Activated CD4-positive, alpha-beta T cell treated with anti-CD3 and anti-CD28 coated beads for 1 hour (primary cell): ENCODE data around the gene SSBP3.
"Not testable (repeated sequence)": the region's sequence is repeated elsewhere in the genome, so short reads cannot be mapped to it uniquely, and the experiment has no call there.

ENCODE experiments used
- DNase-seq: peaks from one replicate; pipeline ENCODE4 v3.0.0-alpha.2; 2020

Gene SSBP3

DNA sequence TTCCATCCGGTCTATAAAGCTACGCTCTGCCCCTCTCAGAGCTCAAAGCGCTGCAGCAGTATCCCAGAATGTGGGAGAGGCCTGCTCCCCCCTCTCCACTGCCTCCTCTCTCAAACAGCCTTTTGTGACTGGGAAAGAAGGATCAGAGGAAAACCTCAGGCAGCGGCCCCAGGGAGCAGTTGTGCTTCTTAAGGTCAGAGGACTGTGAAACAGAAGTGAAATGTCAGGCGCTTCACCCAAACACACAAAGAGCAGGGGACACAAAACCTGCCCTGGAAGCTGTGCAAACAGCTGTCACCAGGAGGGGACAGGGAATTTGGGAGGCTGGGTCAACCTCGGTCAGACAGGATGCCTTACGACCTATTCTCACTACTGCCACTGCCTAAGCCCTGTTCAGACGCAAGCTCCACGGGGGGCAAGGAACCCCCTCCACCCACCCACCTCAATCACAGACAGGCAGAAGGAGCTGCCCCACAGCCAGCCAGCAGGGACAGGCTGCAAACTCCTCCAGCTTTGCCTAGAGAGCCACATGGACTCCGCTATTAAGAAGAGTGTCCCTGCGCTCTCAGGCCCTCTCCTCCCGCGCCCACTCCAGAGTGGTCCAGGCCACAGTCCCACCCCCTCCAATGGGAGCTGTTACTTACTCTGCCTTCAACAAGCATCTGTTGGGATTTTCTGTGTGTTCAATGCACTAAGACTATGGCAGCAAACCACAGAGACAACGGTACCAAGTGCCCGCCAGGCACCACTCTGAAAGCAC is 14.6 kb downstream of the SSBP3 start:
- DNase-seq: no peak

DNA sequence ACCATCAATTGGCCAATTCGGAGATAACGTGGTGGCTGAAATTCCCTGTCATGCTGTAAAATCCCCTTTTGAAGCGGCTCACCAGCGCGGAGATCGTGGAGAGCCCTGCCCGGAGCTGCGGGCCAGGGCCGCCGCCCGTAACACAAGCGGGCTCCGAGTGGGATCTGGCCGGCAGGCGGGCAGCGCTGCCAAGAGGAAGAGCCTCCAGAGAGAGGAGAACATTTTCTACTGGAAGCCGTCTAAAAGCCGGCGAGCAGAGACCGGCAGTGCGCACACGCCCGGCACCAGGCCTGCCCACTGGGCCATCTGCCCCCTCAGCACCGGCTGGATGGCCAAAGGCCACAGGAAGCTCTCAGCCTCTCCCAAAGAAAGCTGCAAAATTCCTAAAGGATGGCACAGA is 15.5 kb downstream of the SSBP3 start:
- DNase-seq: no peak

DNA sequence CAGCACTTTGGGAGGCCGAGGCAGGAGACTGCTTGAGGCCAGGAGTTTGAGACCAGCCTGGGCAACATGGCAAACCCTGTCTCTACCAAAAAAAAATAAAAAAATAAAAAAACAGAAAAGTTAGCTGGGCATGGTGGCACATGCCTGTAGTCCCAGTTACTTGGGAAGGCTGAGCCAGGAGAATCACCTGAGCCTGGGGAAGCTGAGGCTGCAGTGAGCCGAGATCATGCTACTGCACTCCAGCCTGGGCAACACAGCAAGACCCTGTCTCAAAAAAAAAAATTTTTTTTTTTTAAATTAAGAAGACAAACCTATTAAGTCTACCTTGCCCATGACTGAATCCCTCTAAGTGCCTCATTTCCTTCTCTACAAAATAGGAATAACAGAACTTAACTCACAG is 16.6 kb downstream of the SSBP3 start:
- DNase-seq: not testable (repeated sequence)

DNA sequence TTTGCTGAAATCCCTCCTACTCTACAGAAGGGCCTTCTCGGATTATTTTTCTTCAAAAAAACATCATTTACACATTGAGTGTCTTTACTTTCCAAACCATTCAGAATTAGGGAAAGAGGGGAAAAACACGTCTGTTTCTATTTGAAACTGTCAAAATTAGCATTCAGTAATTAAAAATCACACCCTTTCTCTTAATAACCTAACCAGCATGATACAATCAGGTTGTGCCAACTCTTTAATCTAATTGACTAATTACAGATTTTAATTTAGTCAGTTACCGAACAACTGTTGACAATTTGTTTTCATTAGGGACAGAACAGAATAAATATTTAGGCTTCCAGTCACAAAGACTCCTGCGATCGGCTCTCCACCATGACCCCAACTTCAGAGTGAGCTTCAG is 18.8 kb downstream of the SSBP3 start:
- no peak for DNase-seq

DNA sequence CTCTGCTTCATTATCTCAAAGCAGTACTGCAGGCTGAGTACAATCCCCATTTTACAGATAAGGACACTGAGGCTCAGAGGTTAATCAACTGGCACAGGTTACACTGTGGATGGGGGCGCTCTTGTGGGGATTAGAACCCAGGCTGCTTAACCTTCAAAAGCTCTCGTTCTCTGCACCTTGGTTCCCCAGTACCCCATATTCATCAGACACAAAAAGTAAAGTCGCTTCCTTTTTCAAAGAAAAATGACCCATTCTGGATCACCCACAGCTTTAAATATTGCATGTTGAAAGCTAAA is 20.5 kb downstream of the SSBP3 start:
- DNase-seq: no peak

DNA sequence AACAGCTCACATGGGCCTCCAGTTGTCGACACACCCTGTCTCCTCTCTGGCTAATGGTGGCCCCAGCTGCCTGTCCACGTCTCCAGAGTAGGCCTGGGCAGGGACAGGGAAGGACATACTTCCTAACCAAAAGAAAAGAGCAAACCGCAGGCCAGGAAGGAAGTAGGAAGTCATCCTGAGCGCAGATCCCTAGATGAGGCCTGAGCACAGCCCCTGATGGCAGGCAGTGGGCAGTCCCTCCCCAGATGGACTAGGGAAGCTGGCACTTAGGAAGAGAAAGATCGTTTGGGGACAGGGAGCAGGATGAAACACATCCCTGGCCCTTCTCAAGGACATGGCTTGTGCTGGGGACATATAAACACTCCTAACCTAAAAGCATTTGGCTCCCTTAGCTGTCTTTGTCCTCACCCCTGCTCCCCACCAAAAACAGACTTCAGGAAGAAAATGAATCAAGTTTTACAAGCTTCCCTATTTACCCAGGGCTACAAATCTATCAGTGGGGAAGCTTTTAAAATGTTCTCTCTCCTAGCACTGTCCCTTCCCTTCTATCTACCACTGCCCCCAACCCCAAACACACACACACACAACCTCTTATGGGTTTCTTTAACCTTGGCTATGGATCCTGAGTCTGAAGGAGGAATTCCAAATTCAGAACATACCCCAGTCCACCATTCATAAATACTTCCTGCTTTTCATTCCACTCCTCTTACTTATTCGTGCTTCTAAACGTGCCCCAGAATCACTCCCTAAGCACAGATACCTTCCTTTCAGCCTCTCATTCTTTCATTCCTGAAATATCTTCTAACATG is 21.1 kb downstream of the SSBP3 start:
- no peak for DNase-seq

DNA sequence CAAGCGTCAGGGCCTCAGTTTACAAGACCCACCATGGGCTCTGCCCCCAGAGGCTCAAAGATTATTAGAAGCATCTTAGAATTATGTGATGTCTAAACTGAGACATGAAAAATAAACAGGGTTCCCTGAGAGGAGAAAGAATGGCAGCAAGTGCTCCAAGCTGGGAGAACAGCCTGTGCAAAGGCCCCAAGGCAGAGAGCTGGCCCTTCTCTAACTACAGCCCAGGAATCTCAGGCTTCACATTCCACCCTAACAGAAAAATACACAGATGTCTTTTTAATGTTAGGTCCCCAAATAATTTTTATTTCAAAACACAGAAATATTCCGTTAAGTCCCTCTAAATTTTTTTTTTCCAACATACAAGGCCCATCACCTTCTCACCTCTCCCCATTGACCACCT is 21.7 kb downstream of the SSBP3 start:
- no peak for DNase-seq

DNA sequence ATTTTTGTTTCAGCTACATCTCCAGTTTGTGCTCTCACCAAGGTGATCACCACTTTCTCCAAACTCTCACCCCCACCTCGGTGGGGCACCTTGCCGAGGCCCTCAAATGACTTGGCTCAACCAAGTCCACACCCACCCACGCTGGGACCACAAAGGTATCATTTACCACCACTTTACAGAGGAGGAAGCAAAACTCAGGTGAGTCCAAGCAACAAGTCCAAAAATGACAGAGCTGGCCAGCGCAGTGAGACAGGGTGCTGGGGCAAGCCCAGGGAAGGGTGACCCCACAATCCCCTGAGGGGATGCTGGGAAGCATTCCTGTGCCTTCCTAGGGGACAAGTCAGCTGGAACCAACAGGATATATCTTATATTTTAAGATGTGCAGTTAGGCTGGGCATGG is 24.7 kb downstream of the SSBP3 start:
- DNase-seq: no peak

DNA sequence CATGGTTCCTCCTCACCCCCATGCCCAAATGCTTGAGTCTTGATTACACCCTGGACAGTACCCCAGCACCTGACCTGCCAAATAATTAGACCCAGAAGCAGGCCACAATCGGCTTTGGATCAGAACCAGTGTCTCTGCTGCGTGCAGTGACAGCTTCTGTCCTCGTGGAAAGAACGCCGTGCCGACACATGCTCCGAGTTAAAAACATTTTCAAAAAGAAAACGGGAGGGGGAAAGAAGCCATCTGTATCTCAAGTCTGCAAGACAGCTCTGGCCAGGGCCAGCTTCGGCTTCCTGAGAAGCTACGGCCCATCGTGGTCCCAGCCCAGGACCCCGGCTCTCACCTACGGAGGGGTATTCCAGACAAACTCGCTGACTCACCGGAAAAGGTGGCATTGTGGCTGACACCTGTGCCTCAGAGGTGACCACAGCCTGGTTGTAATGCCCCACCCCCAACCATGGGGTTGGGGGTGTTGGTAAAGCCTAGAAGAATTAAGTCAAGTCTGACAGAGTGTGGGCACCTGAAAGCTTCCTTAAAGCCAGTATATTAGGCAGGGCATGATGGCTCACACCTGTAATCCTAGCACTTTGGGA is 25.8 kb downstream of the SSBP3 start:
- DNase-seq: no peak

DNA sequence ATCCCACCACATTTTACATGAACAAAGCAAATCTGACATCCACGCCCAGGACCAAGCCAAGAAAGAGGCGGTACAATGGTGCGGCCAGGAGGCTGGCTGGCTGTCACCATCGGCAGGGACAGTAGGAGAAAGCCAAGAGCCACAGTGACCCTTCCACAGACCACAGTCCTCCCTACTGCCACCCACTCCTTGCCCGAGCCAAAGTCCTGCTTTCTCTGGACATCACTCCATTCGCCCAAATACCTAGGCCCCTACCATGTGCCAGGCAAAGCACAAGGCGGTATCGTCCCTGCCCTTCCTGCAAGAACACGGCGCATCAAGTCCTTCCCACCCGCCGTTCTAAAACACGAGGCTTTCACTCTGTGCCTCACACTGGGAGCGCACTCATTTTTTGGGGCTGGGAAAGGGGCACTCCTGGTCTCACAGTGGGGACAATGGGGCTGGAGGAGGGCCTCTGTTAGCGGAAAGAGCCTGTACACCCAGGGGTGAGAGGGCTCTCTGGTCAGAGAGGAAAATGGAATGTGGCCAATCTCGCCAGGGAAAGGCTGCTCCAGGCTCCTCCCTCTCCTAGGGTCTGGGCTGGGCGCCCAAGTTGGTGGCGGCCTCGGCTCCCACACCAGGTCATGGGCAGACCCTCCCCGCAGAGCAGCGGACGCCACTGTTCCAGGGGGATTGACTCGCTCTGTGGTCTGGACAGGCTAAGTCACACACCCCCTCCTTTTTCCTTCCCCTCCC is 26.5 kb downstream of the SSBP3 start:
- no peak for DNase-seq

DNA sequence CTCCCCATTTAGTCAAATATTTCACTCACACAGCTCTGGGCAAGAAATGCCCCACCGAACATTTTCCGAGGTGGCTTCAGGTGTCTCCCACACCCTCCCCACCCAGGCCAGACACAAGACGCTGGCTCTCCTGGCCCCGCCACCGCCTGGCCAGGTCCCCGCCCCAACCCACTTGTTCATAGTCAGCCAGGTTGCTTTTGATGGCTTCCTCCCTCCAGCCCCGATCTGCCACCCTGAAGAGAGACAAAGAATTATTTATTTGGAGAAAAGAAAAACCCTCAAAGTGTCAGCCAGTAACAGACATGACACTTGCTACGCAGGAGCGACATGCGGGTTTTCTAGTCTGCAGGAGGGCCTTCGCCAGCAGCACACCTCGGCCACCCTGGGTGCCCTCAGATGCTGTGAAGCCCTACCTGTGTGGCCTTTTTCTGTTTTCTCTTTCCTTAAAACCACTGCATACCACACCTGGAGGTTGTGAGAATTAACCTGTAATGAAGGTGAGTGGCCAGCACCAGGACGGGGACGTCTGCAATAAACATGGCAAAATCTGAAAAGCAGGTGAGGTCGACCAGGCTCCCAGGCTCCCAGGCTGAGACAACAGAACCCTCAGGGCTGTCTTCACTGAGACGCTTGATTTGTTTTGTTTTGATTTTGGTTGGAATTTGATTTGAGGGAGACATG is 27.2 kb downstream of the SSBP3 start:
- DNase-seq: no peak

DNA sequence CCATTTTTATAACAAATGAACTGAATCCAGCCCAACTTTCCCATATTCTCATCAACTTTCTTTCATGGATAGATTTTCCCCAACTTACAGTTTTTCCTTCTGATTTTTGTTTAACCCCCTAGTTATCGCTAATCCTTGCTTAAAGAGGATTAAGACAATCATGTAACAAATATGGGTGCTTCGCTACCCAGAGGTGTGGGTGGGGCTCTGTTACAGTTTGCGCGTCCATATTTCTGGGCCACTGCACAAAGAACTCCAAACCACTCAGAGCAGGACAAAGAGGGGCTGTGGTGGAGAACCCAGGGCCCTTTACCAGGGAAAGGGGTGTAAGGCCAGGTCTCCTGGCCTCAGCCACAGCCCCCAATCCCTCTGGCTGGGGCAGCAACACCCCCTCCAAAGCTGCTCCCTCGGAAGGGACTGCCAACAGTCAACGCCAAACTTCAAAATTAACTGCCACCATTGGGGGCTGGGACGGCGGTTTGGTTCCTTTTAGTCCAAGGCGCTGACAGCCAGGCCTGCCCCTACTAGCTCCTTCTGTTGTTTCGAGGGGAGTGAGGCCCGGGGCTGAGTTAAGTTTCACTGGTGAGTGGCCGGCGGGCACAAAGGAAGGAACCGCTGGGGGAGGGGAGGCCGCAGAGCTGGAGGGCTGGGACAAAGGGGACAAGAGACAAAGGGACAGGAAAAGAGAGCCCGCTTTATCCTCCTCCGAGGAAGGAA is 27.9 kb downstream of the SSBP3 start:
- DNase-seq: no peak

DNA sequence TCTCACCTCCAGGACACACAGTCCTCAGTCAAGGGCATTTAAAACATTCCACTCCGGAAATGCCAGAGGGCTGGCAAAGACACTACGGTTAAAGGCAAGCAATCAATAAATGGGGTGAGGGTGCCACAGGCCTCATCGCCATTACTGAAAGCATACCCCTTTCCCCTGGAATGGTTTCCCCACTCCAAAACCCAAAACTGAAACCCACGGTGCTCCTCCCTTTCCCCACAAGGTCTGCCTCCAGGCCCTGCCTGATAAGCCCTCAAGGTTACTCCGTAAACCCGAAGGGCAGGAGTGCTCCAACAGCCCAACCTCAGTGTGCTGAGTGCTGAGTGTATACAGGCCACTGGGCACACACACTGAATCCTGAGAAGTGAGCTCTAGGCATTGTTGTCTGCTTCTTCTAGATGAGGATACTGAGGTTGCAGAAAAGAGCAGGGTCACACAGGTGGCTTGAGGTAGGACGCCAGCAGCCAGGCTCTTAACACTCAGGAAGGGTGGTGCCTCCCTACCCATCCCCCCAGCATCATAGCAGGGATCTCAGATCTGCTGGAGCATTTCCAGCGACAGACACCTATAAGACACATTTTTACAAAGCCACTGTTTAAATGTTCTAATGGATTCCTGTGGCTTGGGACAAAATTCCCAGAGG is 29.0 kb downstream of the SSBP3 start:
- no peak for DNase-seq

DNA sequence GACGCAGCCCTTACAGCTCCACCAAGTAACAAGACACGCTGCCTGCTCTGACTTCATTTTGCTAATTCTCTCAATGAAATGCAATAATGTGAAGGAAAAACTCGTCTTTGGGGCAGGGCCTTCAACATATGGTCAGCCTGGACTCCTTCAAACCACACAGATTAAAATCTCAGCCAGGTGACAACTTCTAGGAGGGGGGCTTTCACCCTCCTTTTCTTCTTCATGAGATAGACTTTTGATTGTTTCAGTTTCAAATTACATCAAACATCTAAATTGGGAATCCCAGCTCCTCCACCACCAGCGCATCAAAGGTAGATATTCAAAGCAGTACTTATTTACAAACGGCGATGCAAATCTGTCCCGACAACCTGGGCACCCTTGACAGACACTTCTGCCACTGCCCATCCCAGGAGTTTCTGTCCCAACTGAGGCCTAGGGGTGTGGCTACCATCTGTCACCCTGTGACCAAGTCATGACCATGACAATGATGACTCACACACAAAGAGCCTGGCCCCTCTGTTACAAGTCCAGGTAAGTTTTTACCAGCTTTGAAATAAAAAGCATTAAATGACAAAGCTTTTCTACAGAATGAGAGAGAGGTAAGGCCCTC is 29.7 kb downstream of the SSBP3 start:
- no peak for DNase-seq

DNA sequence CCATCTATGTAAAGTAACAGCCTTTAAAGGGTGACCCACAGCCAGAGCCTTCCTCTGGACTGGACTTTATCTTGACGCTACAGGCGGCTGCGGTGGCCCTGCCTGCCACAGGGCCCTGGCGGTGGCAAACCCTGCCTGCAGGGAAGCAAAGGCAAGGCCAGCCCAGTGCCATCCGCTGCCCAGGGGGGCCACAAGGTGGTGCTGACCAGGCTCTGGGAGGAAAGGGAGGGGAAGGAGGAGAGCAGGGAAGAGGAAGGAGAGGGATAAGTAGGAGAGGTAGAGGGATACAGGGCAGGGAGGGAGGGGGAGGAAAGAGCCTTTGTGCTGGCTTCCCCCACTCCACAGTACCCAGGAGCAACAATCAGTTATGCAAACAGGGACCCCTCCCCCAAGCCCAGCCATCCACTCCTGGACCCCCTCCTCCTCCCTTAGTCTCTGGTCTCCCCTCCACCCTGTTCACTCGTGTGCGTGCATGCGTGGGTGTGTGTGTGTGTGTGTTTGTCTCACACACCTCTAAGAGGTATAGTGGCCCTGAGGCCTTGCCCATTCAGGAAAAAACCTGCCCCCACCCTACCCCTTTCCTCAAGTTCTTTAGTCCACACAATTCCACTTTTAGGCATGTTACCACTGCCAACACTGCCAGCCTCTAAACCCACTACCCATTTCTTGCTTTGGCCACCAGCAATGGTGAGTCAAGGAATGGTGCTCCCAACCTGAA is 30.3 kb downstream of the SSBP3 start:
- no peak for DNase-seq

DNA sequence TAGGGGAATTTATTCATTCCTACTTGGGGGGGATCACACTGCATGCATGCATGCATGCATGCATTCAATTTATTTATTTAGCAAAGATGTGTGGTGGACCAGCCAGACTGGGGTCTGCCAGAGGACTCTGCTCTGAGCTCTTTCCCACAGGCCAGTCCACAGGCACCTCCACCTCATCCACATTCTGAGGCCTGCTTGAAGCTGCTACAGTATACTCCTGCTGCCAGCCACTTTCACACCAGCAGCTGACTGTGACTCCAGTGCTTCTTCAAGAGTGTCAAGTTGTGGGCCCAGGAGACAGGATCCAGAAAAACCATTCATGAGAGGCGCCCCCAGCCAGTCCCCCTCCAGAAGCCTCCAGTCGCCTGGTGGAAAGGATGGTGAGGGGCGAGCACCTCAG is 30.9 kb downstream of the SSBP3 start:
- DNase-seq: no peak

DNA sequence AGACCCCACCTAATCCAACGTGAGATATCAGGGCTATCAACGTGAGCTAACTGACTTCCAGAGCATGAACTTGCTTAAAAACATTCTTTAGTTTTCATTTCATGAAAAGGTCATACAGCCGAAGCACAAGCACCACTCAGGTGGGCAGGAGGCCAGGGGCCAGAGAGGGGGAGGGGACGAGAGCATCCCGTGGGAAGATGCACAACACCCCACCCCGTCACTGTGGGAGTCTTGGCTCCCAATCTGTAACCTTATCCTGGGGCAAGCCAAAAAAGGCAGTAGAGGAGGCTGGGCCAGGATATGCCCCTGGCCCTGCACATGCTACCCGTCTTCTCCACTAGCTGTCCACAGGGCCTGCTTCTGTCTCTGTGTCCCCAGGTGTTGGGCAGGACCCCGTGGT is 31.4 kb downstream of the SSBP3 start:
- no peak for DNase-seq

DNA sequence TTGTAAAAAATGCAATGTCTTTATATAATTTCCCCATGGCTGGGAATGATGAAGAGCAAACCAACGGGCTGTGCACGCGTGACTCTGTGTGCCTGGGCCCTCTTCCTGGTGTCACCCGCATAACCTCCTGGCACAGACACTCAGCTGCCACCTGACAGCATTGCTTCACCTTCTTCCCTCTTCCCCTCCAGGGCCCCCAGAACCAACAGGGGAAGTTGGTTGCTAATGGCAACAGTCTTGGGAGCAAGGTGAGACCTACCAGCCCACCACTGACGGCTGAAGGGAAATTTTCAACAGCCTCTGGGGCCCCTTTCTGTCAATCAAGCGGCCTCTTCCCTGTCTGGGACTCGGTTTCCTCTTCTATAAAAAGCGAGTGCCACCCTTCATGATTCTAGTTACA is 33.2 kb downstream of the SSBP3 start:
- no peak for DNase-seq

DNA sequence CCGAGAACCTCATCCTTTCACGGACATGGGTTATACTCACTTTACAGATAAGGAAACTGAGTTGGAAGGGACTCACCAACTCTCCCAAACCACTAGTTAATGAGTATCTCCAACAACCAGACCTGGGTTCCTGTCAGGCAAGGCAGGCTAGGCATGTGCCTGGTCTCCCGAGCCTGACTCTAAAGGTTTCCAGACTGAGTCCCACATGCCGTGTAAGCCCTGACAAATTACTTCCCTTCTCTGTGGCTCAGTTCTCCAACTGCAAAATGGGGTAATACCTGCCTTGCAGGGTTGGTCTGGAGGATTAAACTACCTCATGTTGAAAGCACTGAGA is 34.3 kb downstream of the SSBP3 start:
- DNase-seq: no peak

DNA sequence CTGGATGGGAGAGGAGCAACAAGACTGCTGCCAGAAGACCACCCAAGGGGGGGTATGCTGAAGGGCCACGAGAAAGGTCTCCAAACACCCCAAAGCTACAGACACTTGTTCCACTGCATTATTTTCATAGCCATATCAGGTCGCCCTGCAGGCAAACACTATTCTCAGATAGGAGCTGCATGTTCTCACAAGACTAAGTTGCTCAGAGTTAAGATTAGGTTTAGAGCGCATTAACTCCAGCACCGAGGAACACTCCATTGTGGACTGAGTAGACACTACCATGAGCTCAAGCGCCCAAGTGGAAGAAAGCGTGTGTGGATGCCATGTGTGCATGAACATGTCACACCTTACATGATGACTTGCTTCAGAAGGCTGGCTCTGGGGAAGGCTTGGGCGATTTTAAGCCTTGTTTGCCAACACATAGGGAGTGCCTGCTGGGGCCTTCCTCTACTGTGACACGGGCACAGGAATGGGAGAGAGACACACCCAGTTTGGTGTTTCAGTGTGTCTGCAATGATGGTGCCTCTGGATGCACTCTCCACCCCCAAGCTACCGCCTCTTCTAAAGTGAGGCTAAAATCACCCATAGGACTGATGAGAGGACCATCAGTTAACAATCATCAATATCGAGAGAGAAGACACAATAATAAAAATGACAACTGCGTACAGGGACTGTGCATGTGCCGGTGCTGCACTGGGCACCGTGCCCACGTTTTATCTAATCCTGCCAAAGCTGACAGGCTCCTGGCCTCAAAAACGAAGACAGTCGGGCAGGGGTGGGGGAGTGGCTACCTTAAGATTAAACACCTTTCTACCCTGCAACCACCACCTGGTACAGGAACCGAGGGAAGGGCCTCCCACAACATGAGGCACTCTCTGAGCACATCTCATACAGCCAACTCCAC is 34.9 kb downstream of the SSBP3 start:
- DNase-seq: no peak
